Activated B cell treated with CpG ODN at 0.5 μM for 24 hours (primary cell): ENCODE measurements around the gene AKT3. TPM values are rescaled to one million over a fixed set of nuclear protein-coding genes. Genes with fewer than 3 reads are reported as not detected.

ENCODE experiments used
- ATAC-seq: fragments of 200-7000 bp; cut with Tn5 transposase; one replicate; pipeline ENCODE4 v1.10.0; 2021; ENCODE audit warnings: low read depth, mild to moderate bottlenecking, moderate library complexity
- CTCF ChIA-PET: fragments of 350-600 bp; sonication (Branson Sonifier 250); formaldehyde crosslinking; loops from one replicate; lab custom pipeline; 2021; ENCODE audit warnings: antibody characterized with exemption; lab: Charles Lee
- POLR2A ChIA-PET: fragments of 350-600 bp; sonication (Branson Sonifier 250); formaldehyde crosslinking; loops from one replicate; lab custom pipeline; 2021; ENCODE audit warnings: antibody characterized with exemption; lab: Charles Lee
- DNase-seq: peaks from one replicate; pipeline ENCODE4 v3.0.0; 2022
- H3K27ac Mint-ChIP-seq: one replicate; pipeline ENCODE4 v1.8.0; 2020; ENCODE audit warnings: mixed read lengths
- H3K27me3 Mint-ChIP-seq: one replicate; pipeline ENCODE4 v1.8.0; 2021; ENCODE audit warnings: mixed read lengths
- H3K36me3 Mint-ChIP-seq: one replicate; pipeline ENCODE4 v1.8.0; 2021; ENCODE audit warnings: low read depth, mixed read lengths
- H3K4me1 Mint-ChIP-seq: one replicate; pipeline ENCODE4 v1.8.0; 2021; ENCODE audit warnings: mixed read lengths
- H3K4me3 Mint-ChIP-seq: one replicate; pipeline ENCODE4 v1.8.0; 2020; ENCODE audit warnings: mild to moderate bottlenecking, mixed read lengths
- H3K9me3 Mint-ChIP-seq: one replicate; pipeline ENCODE4 v1.8.0; 2020; ENCODE audit warnings: mixed read lengths
- CTCF ChIP-seq: fragments of 200-600 bp; IDR thresholded peaks from one replicate; pipeline ENCODE4 v1.8.0; 2022; ENCODE audit warnings: antibody characterized with exemption, mild to moderate bottlenecking
- intact Hi-C: fragments of 100-400 bp; cut with micrococcal nuclease; formaldehyde crosslinking; loops from one replicate; pipeline ENCODE4 v1.15.1; 2024
- total RNA-seq: library from RNA; stranded (reverse); gene quantifications from 2 replicates; pipeline ENCODE4 v1.2.3, GENCODE V29; 2022

The AKT3 gene
- total RNA-seq, 1 donor from 2014 or later = 63.3 TPM

GRCh38 chr1:243542739-243543415 is 307.2 kb downstream of the AKT3 start:
- H3K27ac Mint-ChIP-seq = no peak overlapping the region
- ATAC-seq = no peak
- no peak overlapping the region for H3K4me3 Mint-ChIP-seq
- intact Hi-C loops = no loop called here
- DNase-seq = no peak
- H3K36me3 Mint-ChIP-seq = peaks cover 28% of the 10 kb centered on the region
- POLR2A ChIA-PET = interaction anchor here (0.7 kb wide), 1 partner anchor 1848 kb away, joined by 3 read pairs; no protein-coding TSS in a partner anchor
- H3K9me3 Mint-ChIP-seq = no peaks in the 10 kb centered on the region
- CTCF ChIA-PET = no interaction called here
- H3K27me3 Mint-ChIP-seq = no peaks in the 10 kb centered on the region
- no peak for TF ChIP-seq CTCF
- no peaks in the 10 kb centered on the region for H3K4me1 Mint-ChIP-seq

GRCh38 chr1:243539636-243540035 is 310.4 kb downstream of the AKT3 start:
- H3K27me3 Mint-ChIP-seq = no peaks in the 10 kb centered on the region
- ChIA-PET POLR2A (no interaction called here), CTCF (no interaction called here)
- H3K36me3 Mint-ChIP-seq = peaks cover 23% of the 10 kb centered on the region
- H3K4me3 Mint-ChIP-seq = no peak overlapping the region
- TF ChIP-seq CTCF = no peak
- no peak overlapping the region for H3K27ac Mint-ChIP-seq
- ATAC-seq = no peak
- DNase-seq = no peak
- intact Hi-C loops = no loop called here
- no peaks in the 10 kb centered on the region for H3K9me3 Mint-ChIP-seq
- no peaks in the 10 kb centered on the region for H3K4me1 Mint-ChIP-seq

GRCh38 chr1:243535014-243535413 is 315.0 kb downstream of the AKT3 start:
- H3K36me3 Mint-ChIP-seq = peaks cover 12% of the 10 kb centered on the region
- ATAC-seq (no peak), DNase-seq (no peak)
- H3K9me3 Mint-ChIP-seq = no peaks in the 10 kb centered on the region
- H3K4me1 Mint-ChIP-seq = peaks cover 8% of the 10 kb centered on the region
- H3K27me3 Mint-ChIP-seq = no peaks in the 10 kb centered on the region
- ChIA-PET POLR2A (no interaction called here), CTCF (no interaction called here)
- TF ChIP-seq CTCF = no peak
- intact Hi-C loops = no loop called here
- H3K4me3 Mint-ChIP-seq = no peak overlapping the region
- no peak overlapping the region for H3K27ac Mint-ChIP-seq

- ChIA-PET CTCF (no interaction called here), POLR2A (no interaction called here)
- intact Hi-C loops = no loop called here
- H3K4me3 Mint-ChIP-seq = no peak overlapping the region
- no peak overlapping the region for H3K27ac Mint-ChIP-seq
- no peaks in the 10 kb centered on the region for H3K36me3 Mint-ChIP-seq
- peaks cover 8% of the 10 kb centered on the region for H3K4me1 Mint-ChIP-seq
- TF ChIP-seq CTCF = no peak
- peaks cover 7% of the 10 kb centered on the region for H3K9me3 Mint-ChIP-seq
- DNase-seq = no peak
- no peaks in the 10 kb centered on the region for H3K27me3 Mint-ChIP-seq
- no peak for ATAC-seq
Measured at GRCh38 chr1:243529512-243529911, 320.5 kb downstream of the AKT3 start.

GRCh38 chr1:243528459-243529121 is 321.5 kb downstream of the AKT3 start:
- CTCF ChIA-PET = no interaction called here
- Mint-ChIP-seq H3K4me3 (no peak overlapping the region), H3K27me3 (no peaks in the 10 kb centered on the region), H3K9me3 (peaks cover 7% of the 10 kb centered on the region), H3K4me1 (peaks cover 8% of the 10 kb centered on the region), H3K36me3 (peaks cover 4% of the 10 kb centered on the region), H3K27ac (no peak overlapping the region)
- intact Hi-C loops = no loop called here
- ATAC-seq (no peak), DNase-seq (no peak)
- no peak for TF ChIP-seq CTCF
- POLR2A ChIA-PET = no interaction called here
